Panc1 (cell line): ENCODE measurements around the gene UGT1A6. TPM values are rescaled to one million over a fixed set of nuclear protein-coding genes. Genes with fewer than 3 reads are reported as not detected.
A peak's percentile ranks its signal among the peaks of the same experiment; 100 is the strongest.

Experiments used
- ATAC-seq: fragments of 200-7000 bp; cut with Tn5 transposase; 2 replicates; pipeline ENCODE4 v1.9.1; 2020; ENCODE audit warnings: mild to moderate bottlenecking, moderate library complexity
- BruUV-seq: library from RNA; stranded (reverse); fragments of 400-500 nt; replicated peaks from 2 replicates; lab custom pipeline; 2021; lab: Mats Ljungman, UMichigan
- CTCF ChIA-PET: fragments of 300-600 bp; sonication (Branson Sonifier 250); formaldehyde crosslinking; loops from one replicate; lab custom pipeline; 2022; ENCODE audit warnings: antibody characterized with exemption; lab: Charles Lee
- POLR2A ChIA-PET: fragments of 300-600 bp; sonication (Branson Sonifier 250); formaldehyde crosslinking; loops from one replicate; lab custom pipeline; 2022; ENCODE audit warnings: antibody characterized with exemption; lab: Charles Lee
- DNase-seq: peaks from one replicate; pipeline ENCODE4 v3.0.0-alpha.2; 2010; ENCODE audit warnings: low read depth, low spot score
- H3K27ac ChIP-seq: 2 replicates; pipeline ENCODE4 v1.5.1; 2011; ENCODE audit warnings: mild to moderate bottlenecking, low read length, inconsistent platforms
- H3K27me3 ChIP-seq: fragments of 200-500 bp; sonication (Bioruptor generic); 2 replicates; pipeline ENCODE4 v1.6.0; 2014; ENCODE audit warnings: low read length, inconsistent platforms; ENCODE audit not compliant: control insufficient read depth, insufficient read depth
- H3K36me3 ChIP-seq: fragments of 200-500 bp; sonication (Bioruptor generic); 2 replicates; pipeline ENCODE4 v1.5.1; 2014; ENCODE audit warnings: inconsistent platforms, mild to moderate bottlenecking, low read length, moderate library complexity; ENCODE audit not compliant: control insufficient read depth, insufficient read depth
- H3K4me1 ChIP-seq: 2 replicates; pipeline ENCODE4 v1.5.1; 2011; ENCODE audit warnings: inconsistent platforms, mild to moderate bottlenecking, low read length, moderate library complexity; ENCODE audit not compliant: control insufficient read depth, insufficient read depth
- H3K4me3 ChIP-seq, 2 experiments: 2 replicates each; pipeline ENCODE4 v1.5.1; 2011 to 2012; ENCODE audit warnings: low read depth in 2 of 2, low read length in 2 of 2, mild to moderate bottlenecking in 2 of 2, inconsistent platforms in 1 of 2, moderate library complexity in 1 of 2
- H3K9me3 ChIP-seq: fragments of 200-500 bp; sonication (Bioruptor generic); 2 replicates; pipeline ENCODE4 v1.5.1; 2014; ENCODE audit warnings: low read depth, mild to moderate bottlenecking, inconsistent platforms, low read length, moderate library complexity; ENCODE audit not compliant: control insufficient read depth, insufficient read depth
- CTCF ChIP-seq: fragments of 450-650 bp; IDR thresholded peaks from 2 replicates; pipeline ENCODE4 v1.5.1; 2017; ENCODE audit warnings: mild to moderate bottlenecking
- POLR2AphosphoS5 ChIP-seq: IDR thresholded peaks from 2 replicates; pipeline ENCODE4 v1.6.1; 2012; ENCODE audit warnings: mild to moderate bottlenecking, low read depth, low read length, moderate library complexity
- SIN3A ChIP-seq: IDR thresholded peaks from 2 replicates; pipeline ENCODE4 v1.6.1; 2012; ENCODE audit warnings: low read depth, mild to moderate bottlenecking, low read length, moderate library complexity, borderline replicate concordance; ENCODE audit not compliant: insufficient read depth
- TCF7L2 ChIP-seq: IDR thresholded peaks from 2 replicates; pipeline ENCODE4 v1.6.1; 2011; ENCODE audit warnings: mild to moderate bottlenecking, low read depth, low read length, inconsistent platforms
- in situ Hi-C: cut with HindIII; loops from 2 replicates; pipeline ENCODE4 v1.10.0; 2016; ENCODE audit warnings: low sequenced_read_pairs, low pct_unique_long_range_greater_than_20kb
- intact Hi-C: fragments of 100-400 bp; cut with micrococcal nuclease; formaldehyde crosslinking; loops from one replicate; pipeline ENCODE4 v1.10.0; 2022; ENCODE audit not compliant: unreplicated experiment
- total RNA-seq: library from RNA; stranded (reverse); gene quantifications from one replicate; pipeline ENCODE4 v1.2.1, GENCODE V29; 2021; ENCODE audit not compliant: unreplicated experiment
- TF ChIP-seq, protein P1 (sequence below), 2 experiments: IDR thresholded peaks; 2 replicates each; pipeline ENCODE4 v1.6.1; 2011 to 2012; ENCODE audit warnings: low read depth in 2 of 2, control low read depth in 1 of 2, low read length in 1 of 2, mild to moderate bottlenecking in 1 of 2, moderate library complexity in 1 of 2; ENCODE audit not compliant: insufficient read depth in 1 of 2

Gene UGT1A6
- total RNA-seq, 1 experiment from 2014 or later = not detected

GRCh38 chr2:233818639-233819621 is 126.2 kb downstream of the UGT1A6 start:
- no peak for DNase-seq
- in situ Hi-C loops = no loop called here
- no peaks in the 10 kb centered on the region for H3K36me3 ChIP-seq
- H3K4me3 ChIP-seq = no peak overlapping the region
- POLR2A ChIA-PET = no interaction called here
- CTCF ChIA-PET = no interaction called here
- ATAC-seq = no peak
- TF ChIP-seq TCF7L2 (no peak), SIN3A (no peak)
- no peaks in the 10 kb centered on the region for H3K4me1 ChIP-seq
- no TSS peak for BruUV-seq
- H3K27ac ChIP-seq = no peak overlapping the region
- no peaks in the 10 kb centered on the region for H3K9me3 ChIP-seq
- intact Hi-C loops = no loop called here
- H3K27me3 ChIP-seq = no peaks in the 10 kb centered on the region

DNA sequence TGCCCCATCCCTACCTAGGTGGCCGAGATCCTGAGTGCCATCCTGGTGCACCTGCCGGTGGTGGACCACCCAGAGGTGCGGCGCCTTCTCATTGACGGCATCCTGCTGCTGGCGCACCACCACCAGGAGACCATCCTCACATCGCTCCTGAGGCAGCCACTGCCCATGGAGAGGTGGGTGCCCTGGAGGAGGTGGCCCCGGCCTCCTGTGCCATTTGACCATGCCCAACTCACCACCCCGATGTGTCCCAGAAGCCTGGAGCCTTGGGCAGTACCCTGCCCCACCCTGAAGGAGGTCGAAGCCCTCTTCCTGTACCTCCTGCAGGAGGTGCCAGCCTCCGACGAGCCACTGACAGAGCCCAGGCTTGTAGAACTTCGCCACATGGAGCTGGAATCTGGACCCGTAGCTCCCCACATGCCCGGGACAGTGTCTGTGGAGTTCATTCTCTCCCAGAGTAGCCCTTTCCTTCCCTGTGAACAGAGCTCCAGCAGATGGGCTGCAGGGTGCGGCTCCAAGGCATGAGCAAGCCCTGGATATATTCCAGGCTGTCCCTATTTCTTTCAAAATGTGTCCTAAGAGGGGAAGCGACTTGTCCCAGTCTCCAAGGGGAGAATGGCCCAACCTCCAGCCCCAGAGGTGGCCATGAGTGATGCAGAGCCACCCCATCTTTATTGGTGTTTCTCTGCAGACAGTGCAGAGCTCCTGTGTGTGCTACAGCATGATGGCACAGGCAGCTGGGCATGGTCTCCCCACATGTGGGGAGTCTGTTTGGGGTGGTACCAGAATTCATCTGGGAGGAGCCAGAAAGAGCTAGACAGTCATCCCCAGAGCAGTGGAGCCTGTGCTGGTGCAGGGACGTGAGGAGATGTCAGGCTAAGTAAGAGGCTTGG is 127.4 kb downstream of the UGT1A6 start:
- DNase-seq (no peak), ATAC-seq (peak; percentile 32; the same call in 1 of the 2 replicates)
- in situ Hi-C loops (no loop called here), intact Hi-C loops (no loop called here)
- CTCF ChIA-PET = no interaction called here
- POLR2A ChIA-PET = no interaction called here
- H3K27ac ChIP-seq = no peak overlapping the region
- no TSS peak for BruUV-seq
- no peak for TF ChIP-seq POLR2AphosphoS5
- TF ChIP-seq SIN3A = no peak
- TF ChIP-seq CTCF = no peak
- TF ChIP-seq, protein P1, sequence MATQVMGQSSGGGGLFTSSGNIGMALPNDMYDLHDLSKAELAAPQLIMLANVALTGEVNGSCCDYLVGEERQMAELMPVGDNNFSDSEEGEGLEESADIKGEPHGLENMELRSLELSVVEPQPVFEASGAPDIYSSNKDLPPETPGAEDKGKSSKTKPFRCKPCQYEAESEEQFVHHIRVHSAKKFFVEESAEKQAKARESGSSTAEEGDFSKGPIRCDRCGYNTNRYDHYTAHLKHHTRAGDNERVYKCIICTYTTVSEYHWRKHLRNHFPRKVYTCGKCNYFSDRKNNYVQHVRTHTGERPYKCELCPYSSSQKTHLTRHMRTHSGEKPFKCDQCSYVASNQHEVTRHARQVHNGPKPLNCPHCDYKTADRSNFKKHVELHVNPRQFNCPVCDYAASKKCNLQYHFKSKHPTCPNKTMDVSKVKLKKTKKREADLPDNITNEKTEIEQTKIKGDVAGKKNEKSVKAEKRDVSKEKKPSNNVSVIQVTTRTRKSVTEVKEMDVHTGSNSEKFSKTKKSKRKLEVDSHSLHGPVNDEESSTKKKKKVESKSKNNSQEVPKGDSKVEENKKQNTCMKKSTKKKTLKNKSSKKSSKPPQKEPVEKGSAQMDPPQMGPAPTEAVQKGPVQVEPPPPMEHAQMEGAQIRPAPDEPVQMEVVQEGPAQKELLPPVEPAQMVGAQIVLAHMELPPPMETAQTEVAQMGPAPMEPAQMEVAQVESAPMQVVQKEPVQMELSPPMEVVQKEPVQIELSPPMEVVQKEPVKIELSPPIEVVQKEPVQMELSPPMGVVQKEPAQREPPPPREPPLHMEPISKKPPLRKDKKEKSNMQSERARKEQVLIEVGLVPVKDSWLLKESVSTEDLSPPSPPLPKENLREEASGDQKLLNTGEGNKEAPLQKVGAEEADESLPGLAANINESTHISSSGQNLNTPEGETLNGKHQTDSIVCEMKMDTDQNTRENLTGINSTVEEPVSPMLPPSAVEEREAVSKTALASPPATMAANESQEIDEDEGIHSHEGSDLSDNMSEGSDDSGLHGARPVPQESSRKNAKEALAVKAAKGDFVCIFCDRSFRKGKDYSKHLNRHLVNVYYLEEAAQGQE (IDR thresholded peaks at IDR 0.05; ENCODE audit: insufficient read depth in 1 of 2, low read depth in 2 of 2, low read length in 1 of 2) = no peak
- no peak for TF ChIP-seq TCF7L2
- no peaks in the 10 kb centered on the region for H3K9me3 ChIP-seq
- H3K4me3 ChIP-seq = no peak overlapping the region
- H3K27me3 ChIP-seq = no peaks in the 10 kb centered on the region
- H3K36me3 ChIP-seq = no peaks in the 10 kb centered on the region
- no peaks in the 10 kb centered on the region for H3K4me1 ChIP-seq
